A673 (cell line): ENCODE results near the gene MIDN.

Experiments
- EZH2 ChIP-seq: fragments of 200-600 bp; sonication (generic); IDR thresholded peaks from 2 replicates; pipeline ENCODE4 v1.6.1; 2017; ENCODE audit warnings: borderline replicate concordance, low read depth, mild to moderate bottlenecking, mixed read lengths, antibody characterized with exemption, low read length; ENCODE audit not compliant: poor library complexity, severe bottlenecking
- TF ChIP-seq, protein P1 (sequence below): fragments of 300-800, 200-600 bp; sonication (generic); conservative IDR thresholded peaks from 2 replicates; pipeline ENCODE4 v1.5.1; 2017; ENCODE audit warnings: low read depth, mild to moderate bottlenecking, antibody characterized with exemption, low read length, moderate library complexity, mixed read lengths

- TF ChIP-seq, protein P1, sequence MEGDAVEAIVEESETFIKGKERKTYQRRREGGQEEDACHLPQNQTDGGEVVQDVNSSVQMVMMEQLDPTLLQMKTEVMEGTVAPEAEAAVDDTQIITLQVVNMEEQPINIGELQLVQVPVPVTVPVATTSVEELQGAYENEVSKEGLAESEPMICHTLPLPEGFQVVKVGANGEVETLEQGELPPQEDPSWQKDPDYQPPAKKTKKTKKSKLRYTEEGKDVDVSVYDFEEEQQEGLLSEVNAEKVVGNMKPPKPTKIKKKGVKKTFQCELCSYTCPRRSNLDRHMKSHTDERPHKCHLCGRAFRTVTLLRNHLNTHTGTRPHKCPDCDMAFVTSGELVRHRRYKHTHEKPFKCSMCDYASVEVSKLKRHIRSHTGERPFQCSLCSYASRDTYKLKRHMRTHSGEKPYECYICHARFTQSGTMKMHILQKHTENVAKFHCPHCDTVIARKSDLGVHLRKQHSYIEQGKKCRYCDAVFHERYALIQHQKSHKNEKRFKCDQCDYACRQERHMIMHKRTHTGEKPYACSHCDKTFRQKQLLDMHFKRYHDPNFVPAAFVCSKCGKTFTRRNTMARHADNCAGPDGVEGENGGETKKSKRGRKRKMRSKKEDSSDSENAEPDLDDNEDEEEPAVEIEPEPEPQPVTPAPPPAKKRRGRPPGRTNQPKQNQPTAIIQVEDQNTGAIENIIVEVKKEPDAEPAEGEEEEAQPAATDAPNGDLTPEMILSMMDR = no peak
- TF ChIP-seq EZH2 = no peak
These were observed 31.0 kb upstream of the MIDN start for GRCh38 chr19:1217366-1217765.
